ENCODE measurements around the gene NEDD8.

- TF ChIP-seq CTCF (IDR thresholded peaks at IDR 0.05; ENCODE audit: insufficient read depth, low read depth, low read length) = no peak
- no peak for TF ChIP-seq EZH2 (IDR thresholded peaks at IDR 0.05; ENCODE audit: insufficient read depth, low read length)
Measured at GRCh38 chr14:24232645-24233537, 724 bp upstream of the NEDD8 start, which contains the start of gene GMPR2.

Data from astrocyte (in vitro differentiated cells and primary cell).